HG03460 (cell line): Measurements from ENCODE around the gene WWC1.
"Not testable (repeated sequence)": the region's sequence is repeated elsewhere in the genome, so short reads cannot be mapped to it uniquely, and the experiment has no call there.

ENCODE experiments used
- ATAC-seq: cut with Tn5 transposase; IDR thresholded peaks from one replicate; pipeline ENCODE4 v1.9.1; 2021; ENCODE audit not compliant: unreplicated experiment

WWC1 gene

GRCh38 chr5:168329302-168329701 is 37.9 kb downstream of the WWC1 start:
- ATAC-seq = no peak

DNA sequence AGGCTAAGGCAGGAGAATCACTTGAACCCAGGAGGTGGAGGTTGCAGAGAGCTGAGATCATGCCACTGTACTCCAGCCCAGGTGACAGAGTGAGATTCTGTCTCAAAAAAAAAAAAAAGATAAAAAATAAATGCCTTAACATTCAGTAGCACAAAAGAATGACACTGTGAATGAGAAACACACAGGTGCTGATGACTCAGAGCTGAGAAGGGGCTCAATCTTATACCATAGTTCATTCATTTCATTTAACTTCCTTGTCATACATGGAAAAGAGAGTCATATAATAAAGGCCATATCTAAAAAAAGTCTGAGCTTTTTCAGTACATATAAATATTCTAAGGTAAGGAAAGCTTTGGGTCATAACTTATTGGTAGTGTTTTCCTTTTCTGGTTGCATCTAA is 40.6 kb downstream of the WWC1 start:
- no peak for ATAC-seq

DNA sequence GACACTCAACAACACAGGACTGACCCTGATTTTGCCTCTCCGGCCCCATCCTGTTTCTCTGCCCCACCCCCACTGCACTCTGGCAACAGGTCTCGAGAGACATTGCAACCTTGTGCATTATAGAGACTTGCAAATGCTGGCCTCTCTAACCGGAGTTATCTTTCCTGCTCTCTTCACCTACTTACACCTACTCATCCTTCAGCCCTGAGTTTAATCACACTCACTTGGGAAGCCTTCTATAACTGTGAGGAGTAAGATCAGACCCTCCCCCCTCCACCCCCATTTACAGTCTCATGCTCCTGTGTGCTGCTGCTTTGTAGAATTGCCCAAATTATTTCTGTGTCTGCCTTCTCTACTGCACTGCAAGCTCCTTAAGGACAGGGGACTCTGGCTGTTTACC is 42.8 kb downstream of the WWC1 start:
- ATAC-seq = no peak

DNA sequence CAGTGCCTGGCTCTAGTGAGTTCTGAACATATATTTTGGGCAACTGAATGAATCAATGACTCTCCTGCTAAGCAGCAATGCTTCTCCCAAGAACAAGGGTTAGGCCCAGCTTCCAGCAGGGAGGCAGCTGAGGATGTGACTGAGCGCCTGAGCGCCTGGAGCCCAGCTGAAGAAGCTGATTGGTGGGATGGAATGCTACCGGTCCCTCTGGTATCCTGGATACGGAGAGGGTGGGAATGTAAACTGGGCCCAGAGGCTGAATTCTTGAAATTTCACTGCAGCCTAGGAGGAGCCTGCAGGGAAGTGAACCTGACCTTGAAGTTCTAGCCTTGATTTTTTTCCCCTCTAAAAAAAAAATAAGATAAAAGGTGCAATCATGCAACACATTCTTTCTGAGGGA is 43.2 kb downstream of the WWC1 start:
- no peak for ATAC-seq

GRCh38 chr5:168337361-168337760 is 45.9 kb downstream of the WWC1 start:
- no peak for ATAC-seq

DNA sequence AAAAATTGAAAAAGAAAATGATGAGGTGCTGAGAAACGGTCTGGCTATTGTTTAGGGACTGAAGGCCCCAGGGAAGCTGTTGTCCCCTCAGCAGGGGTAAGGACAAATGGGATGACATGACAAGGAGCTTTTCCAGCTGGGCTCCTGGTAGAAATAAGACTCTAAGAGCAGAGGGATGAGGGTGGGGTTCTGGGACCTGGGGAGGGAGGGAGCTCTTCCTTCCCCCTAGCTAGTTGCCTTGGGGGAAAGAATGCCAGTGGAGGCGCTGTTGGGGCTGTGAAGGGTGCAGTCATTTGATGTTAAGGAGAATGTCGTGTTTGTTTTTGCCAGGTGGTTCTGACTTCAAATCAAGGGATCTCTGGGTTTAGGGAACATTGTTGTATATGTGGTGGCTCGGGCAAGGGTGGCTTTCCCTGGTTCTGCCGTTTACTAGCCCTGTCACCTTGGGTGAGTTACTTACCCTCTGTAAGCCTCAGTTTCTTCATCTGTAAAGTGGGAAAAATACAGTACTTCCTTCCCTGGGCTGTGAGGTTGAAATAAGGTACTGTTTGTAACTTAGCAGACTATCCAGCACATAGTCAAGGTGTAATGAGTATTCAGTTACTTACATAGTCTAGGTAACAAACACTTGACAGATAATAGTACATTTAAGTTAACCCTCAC is 47.8 kb downstream of the WWC1 start:
- ATAC-seq = no peak

DNA sequence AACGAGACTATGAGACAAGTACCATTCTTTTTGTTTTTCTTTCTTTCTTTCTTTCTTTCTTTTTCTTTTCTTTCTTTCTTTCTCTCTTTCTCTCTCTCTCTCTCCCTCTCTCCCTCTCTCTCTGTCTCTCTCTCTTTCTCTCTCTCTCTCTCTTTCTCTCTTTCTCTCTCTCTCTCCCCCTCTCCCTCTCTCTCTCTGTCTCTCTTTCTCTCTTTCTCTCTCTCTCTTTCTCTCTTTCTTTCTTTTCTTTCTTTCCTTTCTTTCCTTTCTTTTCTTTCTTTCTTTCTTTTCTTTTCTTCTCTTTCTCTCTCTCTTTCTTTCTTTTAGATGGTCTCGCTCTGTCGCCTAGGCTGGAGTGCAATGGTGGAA is 48.3 kb downstream of the WWC1 start:
- not testable (repeated sequence) for ATAC-seq

DNA sequence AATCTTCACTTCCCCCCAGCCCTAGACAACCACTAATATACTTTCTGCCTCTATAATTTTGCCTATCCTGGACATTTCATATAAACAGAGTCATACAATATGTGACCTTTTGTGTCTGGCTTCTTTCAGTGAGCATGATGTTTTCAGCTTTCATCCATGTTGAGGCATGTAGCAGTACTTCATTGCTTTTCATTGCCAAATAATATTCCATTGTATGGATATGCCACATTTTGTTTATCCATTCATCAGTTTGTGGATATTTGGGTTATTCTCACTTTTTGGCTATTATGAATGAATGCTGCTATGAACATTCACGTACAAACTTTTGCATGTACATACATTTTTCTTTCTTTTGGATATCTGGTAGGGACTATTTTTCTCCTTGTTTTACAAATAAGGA is 49.0 kb downstream of the WWC1 start:
- no peak for ATAC-seq

DNA sequence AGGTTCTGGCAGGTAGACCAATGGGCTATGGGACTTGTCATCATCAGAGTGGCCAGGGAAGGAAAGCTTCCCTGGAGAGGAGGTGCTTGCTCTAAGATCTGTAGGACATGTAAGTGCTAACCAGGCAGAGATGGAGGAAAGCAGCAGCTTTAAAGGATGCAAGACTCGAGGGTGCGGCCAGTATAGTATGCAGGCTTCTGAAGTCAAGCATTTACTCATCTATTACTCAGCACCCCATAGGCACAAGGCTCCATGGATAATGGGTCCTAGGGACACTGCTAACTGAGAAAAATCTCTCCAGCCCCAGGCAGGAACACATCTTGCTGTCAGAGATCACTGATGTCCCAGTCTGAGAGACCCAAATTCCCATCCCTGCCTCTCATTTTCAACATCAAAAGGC is 49.7 kb downstream of the WWC1 start:
- ATAC-seq = no peak

DNA sequence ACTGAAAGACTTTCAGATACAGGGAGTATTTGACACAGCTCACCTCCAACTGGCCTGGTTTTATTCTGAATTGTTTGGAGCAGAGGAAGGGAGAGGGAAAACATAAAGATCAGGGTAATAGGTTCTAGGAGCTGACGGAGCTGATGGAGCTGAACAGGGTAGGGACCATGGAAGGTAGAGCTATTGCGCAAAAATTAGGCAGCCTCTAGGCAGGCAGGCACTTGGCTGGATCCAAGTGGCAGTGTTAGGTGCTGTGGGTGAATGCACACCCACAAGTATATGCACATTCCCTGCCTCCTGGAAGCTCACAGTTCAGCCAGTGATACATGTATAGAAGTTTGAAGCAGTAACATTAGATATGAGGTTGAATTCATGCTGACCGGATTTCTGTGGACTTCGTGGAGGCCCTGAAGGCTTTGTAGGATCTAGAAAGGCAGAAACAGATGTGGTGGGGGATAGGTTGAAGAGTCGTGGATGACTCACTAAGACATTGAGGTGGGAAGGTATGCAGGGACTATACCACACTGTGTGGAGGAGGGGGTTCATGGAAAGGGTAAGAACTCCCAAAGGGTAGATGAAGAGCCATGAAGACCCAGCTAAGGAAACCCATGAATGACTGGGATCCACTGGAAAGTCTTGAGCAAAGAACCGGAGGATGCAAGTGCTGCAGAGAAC is 50.8 kb downstream of the WWC1 start:
- ATAC-seq = no peak

- ATAC-seq = no peak
These were observed 51.5 kb downstream of the WWC1 start for GRCh38 chr5:168342985-168343384.

- ATAC-seq = no peak
These were observed 55.0 kb downstream of the WWC1 start for GRCh38 chr5:168346417-168346816.

- no peak for ATAC-seq
These were observed 56.1 kb downstream of the WWC1 start for GRCh38 chr5:168347368-168348083.

- ATAC-seq = no peak
These were observed 56.6 kb downstream of the WWC1 start for GRCh38 chr5:168348084-168348414.

GRCh38 chr5:168350315-168350714 is 58.9 kb downstream of the WWC1 start:
- ATAC-seq = no peak

- no peak for ATAC-seq
These were observed 61.9 kb downstream of the WWC1 start for GRCh38 chr5:168353216-168353957.

- ATAC-seq = no peak
These were observed 63.0 kb downstream of the WWC1 start for GRCh38 chr5:168354397-168354796.

DNA sequence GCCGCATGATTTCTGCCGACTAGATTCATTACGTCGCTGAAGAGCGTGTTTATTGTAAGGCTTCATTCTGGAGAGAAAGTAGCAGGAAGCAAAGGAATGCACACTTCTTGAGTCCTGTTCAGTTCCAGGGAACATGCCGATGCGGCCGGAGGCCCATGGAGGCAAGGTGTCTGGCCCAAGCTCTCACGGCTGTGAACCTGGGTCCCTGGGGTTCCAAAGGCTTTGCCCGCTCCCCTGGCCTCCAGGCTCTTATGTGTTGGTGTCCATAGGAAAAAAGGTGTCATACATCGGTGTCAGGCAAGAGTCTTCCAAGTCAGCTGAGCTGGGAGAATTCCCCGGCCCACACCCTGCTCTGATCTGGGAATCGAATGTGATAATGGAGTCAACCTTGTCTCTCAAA is 64.7 kb downstream of the WWC1 start:
- ATAC-seq = no peak

DNA sequence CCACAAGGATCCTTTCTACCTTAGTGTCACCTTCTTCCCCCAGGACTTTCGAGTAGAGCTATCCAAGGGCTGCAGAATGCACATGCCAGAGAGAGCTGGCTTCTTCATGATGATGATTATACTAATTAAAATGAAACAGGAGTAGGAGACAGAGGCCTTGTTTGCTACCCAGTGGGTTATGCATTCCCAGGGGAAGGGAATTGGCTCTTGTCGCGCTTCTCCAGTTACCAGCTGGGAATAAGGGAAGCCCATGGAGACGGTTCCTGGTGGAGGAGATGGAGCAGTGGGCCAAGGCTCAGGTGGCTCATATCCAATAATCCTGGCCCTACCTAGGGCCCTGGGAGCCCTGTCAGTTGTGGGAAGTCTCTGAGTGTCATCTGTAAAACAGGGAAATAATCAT is 65.1 kb downstream of the WWC1 start:
- ATAC-seq = no peak

DNA sequence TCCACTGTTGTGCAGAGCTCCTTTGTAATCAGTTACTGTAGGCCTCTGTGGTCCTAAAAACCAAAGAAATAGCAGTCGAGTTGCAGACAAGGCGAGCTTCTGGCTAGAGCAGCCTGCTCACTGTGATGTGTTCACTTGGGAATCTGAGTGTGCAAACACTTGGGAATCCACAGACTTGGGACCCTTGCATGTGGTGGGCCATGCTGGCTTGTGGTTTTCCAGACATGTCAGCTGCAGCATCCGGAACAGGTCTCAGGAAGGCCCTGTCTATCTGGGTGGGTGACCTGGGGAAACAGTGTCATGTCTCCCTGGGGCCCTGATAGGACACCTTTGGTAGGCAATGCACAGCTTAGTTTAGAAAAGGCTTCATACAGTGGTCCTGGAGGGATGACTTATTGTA is 66.4 kb downstream of the WWC1 start:
- no peak for ATAC-seq

DNA sequence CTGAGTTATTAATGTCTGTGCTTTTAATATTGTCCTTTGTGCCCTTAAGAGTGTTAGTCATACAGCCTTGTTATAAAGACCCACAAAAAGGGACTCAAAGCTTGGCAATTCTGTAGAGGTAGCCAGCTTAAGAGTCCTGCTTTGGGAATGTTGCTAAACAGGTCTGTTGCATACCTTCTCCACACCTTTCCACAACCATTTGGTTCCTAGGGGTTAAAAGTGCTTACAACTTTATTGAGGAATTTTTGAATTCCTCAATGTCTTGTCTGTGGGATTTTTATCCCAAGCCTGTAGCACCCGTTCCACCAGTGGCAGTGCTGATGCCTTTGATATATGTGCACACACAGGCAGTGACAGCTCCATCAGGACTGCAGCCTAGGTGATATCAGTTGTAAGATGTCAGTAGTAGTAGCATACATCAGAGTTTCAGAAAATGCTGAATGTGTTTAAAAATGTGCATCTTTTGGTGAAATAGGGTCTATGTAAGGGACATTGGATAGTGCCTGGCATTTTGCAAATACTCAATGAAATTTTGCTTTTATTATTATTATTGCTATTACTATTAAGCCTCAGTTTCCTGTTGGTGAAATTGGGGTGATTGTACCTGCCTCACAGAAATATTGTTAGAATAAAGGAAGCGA is 68.5 kb downstream of the WWC1 start:
- no peak for ATAC-seq
